ENCODE data around the gene POTEB.
"Not testable (repeated sequence)": the region's sequence is repeated elsewhere in the genome, so short reads cannot be mapped to it uniquely, and the experiment has no call there.

POTEB gene

GRCh38 chr15:21877635-21878034 lies at the start of gene POTEB:
Gene POTEB, minus strand, starts transcription at chr15:21877735. Its CDS starts 489 bp downstream, at chr15:21877246.
- H3K4me1 Mint-ChIP-seq, H3K9me3 Mint-ChIP-seq, H3K4me3 Mint-ChIP-seq, ATAC-seq, H3K27ac Mint-ChIP-seq, H3K36me3 Mint-ChIP-seq, H3K27me3 Mint-ChIP-seq: not testable (repeated sequence)

GRCh38 chr15:21890955-21891354 lies 13.4 kb upstream of the POTEB start:
- H3K4me1 Mint-ChIP-seq, H3K9me3 Mint-ChIP-seq, H3K27ac Mint-ChIP-seq, H3K4me3 Mint-ChIP-seq, ATAC-seq, H3K27me3 Mint-ChIP-seq, H3K36me3 Mint-ChIP-seq: not testable (repeated sequence)

GRCh38 chr15:21889542-21889941 lies 12.0 kb upstream of the POTEB start:
- not testable (repeated sequence) for H3K4me1 Mint-ChIP-seq, H3K27ac Mint-ChIP-seq, H3K27me3 Mint-ChIP-seq, H3K9me3 Mint-ChIP-seq, H3K4me3 Mint-ChIP-seq, ATAC-seq, H3K36me3 Mint-ChIP-seq

GRCh38 chr15:21838831-21839230 lies 38.7 kb downstream of the POTEB start:
- H3K9me3 Mint-ChIP-seq, H3K27me3 Mint-ChIP-seq, H3K36me3 Mint-ChIP-seq, H3K27ac Mint-ChIP-seq, H3K4me3 Mint-ChIP-seq, H3K4me1 Mint-ChIP-seq, ATAC-seq: not testable (repeated sequence)
